Tibial nerve (tissue), 3 donors: ENCODE results near the gene SCAPER.

Experiments used
- POLR2A ChIP-seq, 2 donors: fragments of 450-650 bp; IDR thresholded peaks; one replicate each; pipeline ENCODE4 v1.6.1; 2017; ENCODE audit warnings: antibody characterized with exemption in 2 of 2, mild to moderate bottlenecking in 2 of 2, moderate library complexity in 2 of 2
- TF ChIP-seq, protein P1 (sequence below), 5 experiments: fragments of 200-600 bp in 3 of 5; fragments of 450-650 bp in 2 of 5; sonication (generic) in 3 of 5; IDR thresholded peaks; one replicate each; pipeline ENCODE4 v1.5.1; 2016 to 2019; ENCODE audit warnings: antibody characterized with exemption in 5 of 5, mild to moderate bottlenecking in 3 of 5, moderate library complexity in 2 of 5

DNA sequence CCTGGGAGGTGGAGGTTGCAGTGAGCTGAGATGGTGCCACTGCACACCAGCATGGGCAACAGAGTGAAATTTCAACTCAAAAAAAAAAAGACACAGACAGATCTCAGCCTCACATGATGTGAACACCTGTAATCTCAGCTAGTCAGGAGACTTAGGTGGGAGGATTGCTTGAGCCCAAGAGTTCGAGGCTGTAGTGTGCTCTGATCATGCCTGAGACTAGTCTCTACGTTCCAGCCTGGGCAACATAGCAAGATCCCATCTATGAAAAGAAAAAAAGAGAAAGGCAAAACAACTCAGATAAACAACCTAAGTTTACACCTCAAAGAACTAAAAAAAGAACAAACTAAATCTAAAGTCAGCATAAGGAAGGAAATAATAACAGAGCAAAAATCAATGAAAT is 11.0 kb downstream of the SCAPER start:
- TF ChIP-seq, protein P1, sequence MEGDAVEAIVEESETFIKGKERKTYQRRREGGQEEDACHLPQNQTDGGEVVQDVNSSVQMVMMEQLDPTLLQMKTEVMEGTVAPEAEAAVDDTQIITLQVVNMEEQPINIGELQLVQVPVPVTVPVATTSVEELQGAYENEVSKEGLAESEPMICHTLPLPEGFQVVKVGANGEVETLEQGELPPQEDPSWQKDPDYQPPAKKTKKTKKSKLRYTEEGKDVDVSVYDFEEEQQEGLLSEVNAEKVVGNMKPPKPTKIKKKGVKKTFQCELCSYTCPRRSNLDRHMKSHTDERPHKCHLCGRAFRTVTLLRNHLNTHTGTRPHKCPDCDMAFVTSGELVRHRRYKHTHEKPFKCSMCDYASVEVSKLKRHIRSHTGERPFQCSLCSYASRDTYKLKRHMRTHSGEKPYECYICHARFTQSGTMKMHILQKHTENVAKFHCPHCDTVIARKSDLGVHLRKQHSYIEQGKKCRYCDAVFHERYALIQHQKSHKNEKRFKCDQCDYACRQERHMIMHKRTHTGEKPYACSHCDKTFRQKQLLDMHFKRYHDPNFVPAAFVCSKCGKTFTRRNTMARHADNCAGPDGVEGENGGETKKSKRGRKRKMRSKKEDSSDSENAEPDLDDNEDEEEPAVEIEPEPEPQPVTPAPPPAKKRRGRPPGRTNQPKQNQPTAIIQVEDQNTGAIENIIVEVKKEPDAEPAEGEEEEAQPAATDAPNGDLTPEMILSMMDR (IDR thresholded peaks at IDR 0.05): no peak
- no peak for TF ChIP-seq POLR2A (IDR thresholded peaks at IDR 0.05)
